Measurements from ENCODE around the gene POLH. TPM values are rescaled to one million over a fixed set of nuclear protein-coding genes. Genes with fewer than 3 reads are reported as not detected.

Gene POLH
- total and polyA plus RNA-seq, 10 of the 15 experiments (the other 5 are each of a cell fraction or from before 2014, with no cell fraction given): 5.5 to 33.6 (median 18.6) TPM

- no peak overlapping the region for H3K4me3 ChIP-seq
- ChIA-PET SMC1A (ENCODE audit: uncharacterized antibody, unreplicated experiment) (interaction anchor here (1.5 kb wide), 1 partner anchor 17 kb away, joined by 3 read pairs; no protein-coding TSS in a partner anchor), RAD21 (ENCODE audit: unreplicated experiment) (interaction anchor here (0.6 kb wide), 2 partner anchors 9 to 180 kb away, joined by 3 read pairs; no protein-coding TSS in a partner anchor), CTCF (interaction anchor here (1.1 to 1.6 kb wide), 3 partner anchors 14 to 630 kb away, joined by 3 to 8 read pairs (median 3); no protein-coding TSS in a partner anchor), POLR2A (interaction anchor here (0.6 to 1.2 kb wide), 2 partner anchors 18 to 908 kb away, joined by 3 to 6 read pairs; partner anchors contain the start of genes POLH and XPO5)
- DNase-seq (ENCODE audit: low read depth, low spot score) (no peak), FAIRE-seq (no peak), ATAC-seq (no peak)
- intact Hi-C loops (cut with micrococcal nuclease; ENCODE audit: unreplicated experiment): no loop called here
- H3K27ac ChIP-seq (ENCODE audit: control insufficient read depth, insufficient read depth): no peak overlapping the region
- WGBS (ENCODE audit: insufficient coverage, insufficient replicate concordance, low lambda C conversion rate, missing lambda C conversion rate): 94% methylated on average over 1 of the region's 1 CpG
- H2AFZ ChIP-seq (ENCODE audit: control insufficient read depth, low read depth, low read length): no peak overlapping the region
- no peaks in the 10 kb centered on the region for H3K4me1 ChIP-seq (ENCODE audit: control insufficient read depth, insufficient read depth, low read length)
- no peaks in the 10 kb centered on the region for H4K20me1 ChIP-seq (ENCODE audit: control insufficient read depth, insufficient read depth)
- no TSS peak for BruUV-seq (replicated peaks)
- no peak overlapping the region for H3K9ac ChIP-seq (ENCODE audit: control insufficient read depth, insufficient read depth, low read length)
- no peaks in the 10 kb centered on the region for H3K9me3 ChIP-seq (replicated peaks; ENCODE audit: control insufficient read depth, insufficient read depth, low read length)
- H3K79me2 ChIP-seq (ENCODE audit: control insufficient read depth, insufficient read depth, low read length): no peaks in the 10 kb centered on the region
- H3K27me3 ChIP-seq (replicated peaks in 1 of 2; ENCODE audit: control insufficient read depth in 2 of 2, insufficient read depth in 2 of 2, low read length in 1 of 2): no peaks in the 10 kb centered on the region
- in situ Hi-C loops (cut with MboI): no loop called here
- H3K4me2 ChIP-seq (ENCODE audit: control insufficient read depth, insufficient read depth): no peak overlapping the region
- TF ChIP-seq, protein P1, sequence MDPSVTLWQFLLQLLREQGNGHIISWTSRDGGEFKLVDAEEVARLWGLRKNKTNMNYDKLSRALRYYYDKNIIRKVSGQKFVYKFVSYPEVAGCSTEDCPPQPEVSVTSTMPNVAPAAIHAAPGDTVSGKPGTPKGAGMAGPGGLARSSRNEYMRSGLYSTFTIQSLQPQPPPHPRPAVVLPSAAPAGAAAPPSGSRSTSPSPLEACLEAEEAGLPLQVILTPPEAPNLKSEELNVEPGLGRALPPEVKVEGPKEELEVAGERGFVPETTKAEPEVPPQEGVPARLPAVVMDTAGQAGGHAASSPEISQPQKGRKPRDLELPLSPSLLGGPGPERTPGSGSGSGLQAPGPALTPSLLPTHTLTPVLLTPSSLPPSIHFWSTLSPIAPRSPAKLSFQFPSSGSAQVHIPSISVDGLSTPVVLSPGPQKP (IDR thresholded peaks at IDR 0.05; ENCODE audit: low read depth, low read length): no peak
- TF ChIP-seq MTA3 (IDR thresholded peaks at IDR 0.05; ENCODE audit: borderline replicate concordance, low read length): no peak
- TF ChIP-seq TCF12 (IDR thresholded peaks at IDR 0.05; ENCODE audit: low read depth, low read length): no peak
- no peak for TF ChIP-seq TCF7 (IDR thresholded peaks at IDR 0.05; ENCODE audit: borderline replicate concordance)
- no peak for TF ChIP-seq E2F8 (IDR thresholded peaks at IDR 0.05; ENCODE audit: low read depth, partially characterized antibody)
- TF ChIP-seq ZNF592 (IDR thresholded peaks at IDR 0.05): no peak
- TF ChIP-seq NFIC (IDR thresholded peaks at IDR 0.05; ENCODE audit: low read depth, low read length): no peak
- peaks cover 2 to 20% of the 10 kb centered on the region in 2 experiments; a peak in 3 of 4 replicates for H3K36me3 ChIP-seq (ENCODE audit: control insufficient read depth in 2 of 2, insufficient read depth in 2 of 2, low read length in 1 of 2)
Measured at GRCh38 chr6:43593938-43594337, 18.0 kb downstream of the POLH start.
